Measurements from ENCODE around the gene MORC4.

The MORC4 gene

DNA sequence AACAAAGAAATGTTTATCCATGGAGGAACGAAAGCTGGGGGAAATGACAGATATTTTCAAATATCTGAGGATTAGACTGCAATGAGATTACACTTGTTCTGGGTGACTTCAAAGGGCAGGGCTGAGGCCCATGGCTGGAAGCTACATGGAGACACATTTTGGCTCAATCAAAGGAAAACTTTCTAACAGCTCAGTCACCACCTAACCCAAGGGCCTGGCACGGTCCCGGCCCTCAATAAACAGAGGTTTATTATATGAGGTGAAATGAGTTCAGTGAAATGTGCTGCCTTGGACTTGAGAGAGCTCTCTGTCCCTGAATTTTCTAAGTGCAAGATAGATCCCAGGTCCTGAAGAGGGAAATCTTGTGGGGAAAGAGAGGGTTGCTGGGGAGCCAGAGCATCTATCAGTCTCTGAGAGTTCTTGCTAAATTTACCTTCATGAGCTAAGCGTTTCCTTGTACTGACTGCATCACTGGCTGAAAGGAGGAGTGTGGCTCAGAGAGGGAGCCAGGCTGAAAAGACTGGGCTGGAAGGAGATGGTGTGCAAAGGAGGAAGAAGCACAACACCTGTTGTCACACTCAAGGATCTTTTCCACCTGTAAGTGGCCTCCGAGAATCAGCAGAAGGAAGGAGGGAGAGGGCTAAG lies 94.8 kb downstream of the MORC4 start:
- Mint-ChIP-seq H3K4me3 (no peak overlapping the region), H3K36me3 (ENCODE audit: low read depth) (no peaks in the 10 kb centered on the region), H3K27me3 (no peaks in the 10 kb centered on the region), H3K4me1 (no peaks in the 10 kb centered on the region), H3K9me3 (no peaks in the 10 kb centered on the region), H3K27ac (no peak overlapping the region)
- no peak for DNase-seq
- ATAC-seq, result no peak

DNA sequence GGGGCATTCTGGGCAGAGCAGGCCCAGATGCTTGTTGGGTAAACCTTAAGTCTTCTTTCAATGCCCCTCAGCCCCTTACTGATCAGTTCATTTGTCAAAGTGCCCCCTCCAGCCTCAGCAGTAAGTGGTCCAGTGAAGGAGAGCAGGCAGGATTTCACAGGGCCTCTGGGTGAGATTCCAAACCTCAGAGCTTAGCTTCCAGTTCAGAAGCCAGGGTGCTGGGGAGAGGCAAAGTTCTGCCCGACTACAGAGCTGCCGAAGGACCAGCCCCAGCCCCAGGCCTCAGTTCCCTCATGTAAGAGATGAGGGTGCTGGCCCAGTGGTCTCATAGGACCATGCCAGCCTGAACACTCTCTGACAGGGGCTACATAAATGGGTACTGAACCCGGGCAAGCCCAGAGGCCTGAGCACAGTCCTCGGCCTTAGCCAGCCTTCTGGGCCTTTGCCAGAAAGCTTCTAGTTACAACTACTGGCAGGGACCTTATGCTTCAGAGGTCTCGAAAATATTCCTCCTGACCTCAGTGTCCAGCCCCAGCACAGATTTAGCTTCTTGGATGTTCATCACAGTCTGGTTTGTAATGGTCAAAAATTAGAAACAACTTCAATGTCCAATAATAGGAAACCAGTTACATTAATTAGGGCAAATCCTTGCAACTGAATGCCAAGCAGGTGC lies 96.0 kb downstream of the MORC4 start:
- Mint-ChIP-seq H3K9me3 (no peaks in the 10 kb centered on the region), H3K27ac (no peak overlapping the region), H3K27me3 (no peaks in the 10 kb centered on the region), H3K4me1 (no peaks in the 10 kb centered on the region), H3K36me3 (ENCODE audit: low read depth) (no peaks in the 10 kb centered on the region), H3K4me3 (no peak overlapping the region)
- DNase-seq (no peak), ATAC-seq (no peak)

DNA sequence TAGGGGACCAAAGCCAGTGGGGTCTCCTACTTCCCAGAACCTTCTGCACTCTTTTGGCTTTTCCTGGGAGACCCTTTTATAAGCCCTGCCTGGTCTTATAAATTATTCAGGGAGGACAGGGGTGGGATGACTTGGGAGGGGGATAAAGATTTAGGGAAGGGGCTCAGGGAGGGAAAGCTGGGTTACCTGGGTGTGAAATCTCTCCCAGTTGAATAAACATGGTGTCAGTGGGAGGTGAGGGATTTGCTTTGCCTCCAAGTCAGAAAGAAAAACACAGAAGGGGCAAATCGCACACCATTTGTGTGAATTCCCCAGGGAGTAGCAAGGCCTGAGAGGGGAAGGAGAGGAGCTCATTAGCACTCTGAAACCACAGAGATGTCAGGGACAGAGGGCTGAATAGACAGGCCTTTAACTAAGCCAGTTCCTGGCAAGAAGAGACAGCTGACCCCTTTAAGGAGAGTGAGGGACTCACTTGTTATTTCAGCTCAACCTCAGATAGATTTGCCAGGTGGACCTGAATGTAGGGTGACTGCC lies 96.7 kb downstream of the MORC4 start, which contains the start of gene RIPPLY1:
Gene RIPPLY1 (minus strand): TSS at position 51 of the 534 bp plus-strand sequence. CDS start 54 bp downstream, outside the sequence.
- H3K27me3 Mint-ChIP-seq, result no peaks in the 10 kb centered on the region
- H3K4me3 Mint-ChIP-seq, result no peak within 1 kb of the TSS
- H3K36me3 Mint-ChIP-seq (ENCODE audit: low read depth), result no peaks in the 10 kb centered on the region
- ATAC-seq (no peak), DNase-seq (no peak)
- no peaks in the 10 kb centered on the region for H3K9me3 Mint-ChIP-seq
- H3K27ac Mint-ChIP-seq, result no peak within 1 kb of the TSS
- no peaks in the 10 kb centered on the region for H3K4me1 Mint-ChIP-seq

DNA sequence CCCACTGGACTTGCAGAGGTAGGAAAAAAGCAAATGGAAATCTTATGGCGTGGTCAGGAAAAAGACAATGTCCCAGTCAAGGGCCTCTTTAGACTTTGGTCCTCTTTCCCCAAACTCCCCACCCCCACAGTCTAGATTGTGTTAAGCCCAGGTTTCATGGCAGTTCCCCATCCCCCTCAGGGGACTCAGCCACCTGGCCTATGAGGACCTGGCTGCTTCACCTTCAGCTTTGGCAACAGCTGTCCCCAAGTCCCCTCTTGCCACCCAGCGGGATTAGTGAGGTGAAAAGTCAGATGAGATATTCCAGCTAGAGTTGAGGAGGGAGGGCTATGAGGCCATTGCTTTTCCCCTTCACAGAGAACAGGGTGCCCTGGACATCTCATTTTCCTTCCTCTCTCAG lies 97.3 kb downstream of the MORC4 start:
- Mint-ChIP-seq H3K9me3 (no peaks in the 10 kb centered on the region), H3K36me3 (ENCODE audit: low read depth) (no peaks in the 10 kb centered on the region), H3K4me3 (no peak overlapping the region), H3K27ac (no peak overlapping the region), H3K27me3 (no peaks in the 10 kb centered on the region), H3K4me1 (no peaks in the 10 kb centered on the region)
- DNase-seq (no peak), ATAC-seq (no peak)

DNA sequence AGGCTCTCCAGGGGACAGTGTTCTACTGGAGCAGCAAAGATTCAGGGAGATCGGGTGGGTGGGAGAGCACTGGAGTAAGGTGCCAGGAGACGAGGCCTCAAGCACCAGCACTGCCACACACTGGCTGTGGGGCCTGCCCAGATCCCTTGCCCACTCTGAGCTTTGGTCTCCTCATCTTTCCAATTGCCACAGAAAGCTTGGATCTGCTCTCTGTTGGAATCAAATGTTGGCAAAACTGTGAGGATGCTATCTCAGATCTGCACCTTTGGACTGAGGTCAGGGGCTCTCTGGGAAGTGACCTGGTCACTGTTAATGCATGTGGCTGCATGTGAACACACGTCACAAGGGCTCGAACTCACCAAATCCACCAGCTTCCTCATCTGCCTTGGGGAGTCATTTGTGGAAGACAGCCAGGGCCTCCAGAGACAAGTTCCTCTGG lies 98.2 kb downstream of the MORC4 start:
- H3K4me1 Mint-ChIP-seq, result no peaks in the 10 kb centered on the region
- no peak overlapping the region for H3K4me3 Mint-ChIP-seq
- ATAC-seq, result no peak
- no peak for DNase-seq
- no peak overlapping the region for H3K27ac Mint-ChIP-seq
- no peaks in the 10 kb centered on the region for H3K9me3 Mint-ChIP-seq
- no peaks in the 10 kb centered on the region for H3K36me3 Mint-ChIP-seq (ENCODE audit: low read depth)
- no peaks in the 10 kb centered on the region for H3K27me3 Mint-ChIP-seq

DNA sequence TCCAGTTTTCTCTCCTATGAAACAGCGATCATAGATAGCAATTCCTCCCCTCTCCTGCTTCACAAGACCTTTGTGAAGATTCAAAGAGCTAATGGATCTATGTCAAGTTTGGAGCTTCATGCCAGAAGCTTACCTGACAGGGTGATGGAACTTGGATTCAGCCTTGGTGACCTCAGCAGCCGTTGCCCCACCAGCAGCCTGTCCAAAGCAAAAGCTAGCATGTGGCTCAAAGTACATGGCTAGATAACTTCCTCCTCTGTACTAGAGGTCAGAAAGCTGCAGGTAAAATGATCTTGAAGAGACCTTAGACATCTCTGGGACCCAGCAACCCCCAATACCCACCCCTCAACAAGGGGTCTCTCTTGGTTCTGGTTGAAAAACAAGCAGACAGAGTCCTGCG lies 98.7 kb downstream of the MORC4 start:
- ATAC-seq, result no peak
- no peaks in the 10 kb centered on the region for H3K9me3 Mint-ChIP-seq
- no peak for DNase-seq
- H3K27ac Mint-ChIP-seq, result no peak overlapping the region
- H3K27me3 Mint-ChIP-seq, result no peaks in the 10 kb centered on the region
- no peak overlapping the region for H3K4me3 Mint-ChIP-seq
- no peaks in the 10 kb centered on the region for H3K4me1 Mint-ChIP-seq
- no peaks in the 10 kb centered on the region for H3K36me3 Mint-ChIP-seq (ENCODE audit: low read depth)

DNA sequence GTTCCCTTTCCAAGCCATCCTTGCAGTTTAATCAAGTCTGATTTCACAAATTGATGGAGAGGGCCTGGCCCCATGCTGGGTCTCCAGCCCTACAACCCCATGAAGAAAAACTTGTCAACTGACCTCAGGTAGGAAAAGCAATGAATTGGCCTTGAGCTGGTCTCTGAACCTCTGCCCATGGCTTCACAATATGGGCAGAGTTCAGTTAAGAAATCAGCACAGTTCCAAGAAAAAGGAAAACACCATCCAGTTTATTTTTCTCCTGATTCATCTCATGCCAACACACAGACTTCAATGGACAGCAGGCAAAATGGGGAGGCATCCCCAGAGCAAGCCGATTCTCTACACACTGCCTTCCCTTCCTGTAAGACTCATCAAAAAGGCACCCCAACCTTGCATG lies 100.2 kb downstream of the MORC4 start:
- no peak overlapping the region for H3K4me3 Mint-ChIP-seq
- H3K27ac Mint-ChIP-seq, result no peak overlapping the region
- ATAC-seq, result no peak
- H3K27me3 Mint-ChIP-seq, result no peaks in the 10 kb centered on the region
- DNase-seq, result no peak
- H3K4me1 Mint-ChIP-seq, result no peaks in the 10 kb centered on the region
- H3K9me3 Mint-ChIP-seq, result no peaks in the 10 kb centered on the region
- H3K36me3 Mint-ChIP-seq (ENCODE audit: low read depth), result no peaks in the 10 kb centered on the region

DNA sequence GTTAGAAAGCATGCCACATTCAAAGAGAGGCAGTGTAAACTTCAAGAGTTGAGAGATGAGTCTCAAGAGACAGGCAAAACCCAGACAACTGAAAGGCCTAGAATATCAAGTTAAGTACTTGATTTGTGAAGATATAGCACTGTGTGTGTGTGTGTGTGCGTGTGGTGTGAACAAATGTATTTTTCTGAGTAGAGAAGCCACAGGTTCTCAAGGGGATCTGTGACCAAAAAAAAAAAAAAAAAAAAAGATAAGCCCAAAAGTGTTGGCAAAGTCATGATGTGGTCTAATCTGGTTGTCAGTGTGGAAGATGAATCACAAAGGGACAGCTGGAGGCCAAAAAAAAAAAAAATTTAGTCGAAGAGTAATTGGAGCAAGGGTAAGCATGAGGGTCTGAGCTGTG lies 100.7 kb downstream of the MORC4 start:
- Mint-ChIP-seq H3K27me3 (no peaks in the 10 kb centered on the region), H3K4me1 (no peaks in the 10 kb centered on the region), H3K27ac (no peak overlapping the region), H3K4me3 (no peak overlapping the region), H3K36me3 (ENCODE audit: low read depth) (no peaks in the 10 kb centered on the region), H3K9me3 (no peaks in the 10 kb centered on the region)
- ATAC-seq (no peak), DNase-seq (no peak)

DNA sequence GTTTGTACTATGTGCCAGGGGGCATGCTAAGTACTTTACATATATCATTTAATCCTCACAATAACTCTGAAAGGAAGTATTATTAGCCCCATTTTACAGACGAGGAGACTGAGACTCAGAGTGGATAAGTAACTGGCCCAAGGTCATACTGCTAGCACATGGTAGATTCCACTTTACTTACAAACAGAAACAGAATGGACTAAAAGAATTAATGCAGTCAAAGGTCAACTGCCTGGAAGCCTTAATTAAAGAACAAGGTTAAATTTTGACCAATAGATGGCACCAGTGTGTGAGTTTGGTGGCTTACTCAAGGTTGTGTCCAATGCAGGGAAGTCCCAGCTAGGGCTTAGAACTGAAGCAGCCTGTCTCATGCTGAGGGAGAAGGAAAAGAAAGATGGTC lies 101.5 kb downstream of the MORC4 start:
- DNase-seq (no peak), ATAC-seq (peak; percentile 69)

DNA sequence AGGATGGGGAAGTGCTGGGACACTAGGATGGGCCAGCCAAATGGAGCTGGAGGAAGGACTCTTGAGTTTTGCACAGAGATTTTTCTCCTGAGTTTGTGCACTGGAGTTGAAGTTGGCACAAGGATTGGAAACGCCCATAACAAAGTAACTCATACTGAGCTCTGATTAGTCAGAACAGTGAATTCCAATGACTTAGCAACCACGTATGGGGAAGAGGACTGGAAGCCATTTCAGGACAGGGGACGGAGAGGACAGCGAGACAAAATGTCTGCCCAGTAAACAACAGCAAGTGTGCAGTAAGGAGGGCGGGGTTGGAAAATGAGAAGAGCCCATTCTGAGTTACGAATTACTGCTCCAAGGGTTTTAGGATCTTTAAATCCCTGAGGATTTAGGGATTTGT lies 102.8 kb downstream of the MORC4 start:
- Mint-ChIP-seq H3K27ac (no peak overlapping the region), H3K4me1 (no peaks in the 10 kb centered on the region), H3K4me3 (no peak overlapping the region), H3K36me3 (ENCODE audit: low read depth) (no peaks in the 10 kb centered on the region), H3K9me3 (no peaks in the 10 kb centered on the region), H3K27me3 (no peaks in the 10 kb centered on the region)
- DNase-seq (no peak), ATAC-seq (no peak)

More for the DNA sequence above, 101.5 kb downstream of the MORC4 start:
- Mint-ChIP-seq H3K4me1 (no peaks in the 10 kb centered on the region), H3K27ac (no peak overlapping the region), H3K36me3 (ENCODE audit: low read depth) (no peaks in the 10 kb centered on the region), H3K27me3 (no peaks in the 10 kb centered on the region), H3K9me3 (no peaks in the 10 kb centered on the region), H3K4me3 (no peak overlapping the region)

DNA sequence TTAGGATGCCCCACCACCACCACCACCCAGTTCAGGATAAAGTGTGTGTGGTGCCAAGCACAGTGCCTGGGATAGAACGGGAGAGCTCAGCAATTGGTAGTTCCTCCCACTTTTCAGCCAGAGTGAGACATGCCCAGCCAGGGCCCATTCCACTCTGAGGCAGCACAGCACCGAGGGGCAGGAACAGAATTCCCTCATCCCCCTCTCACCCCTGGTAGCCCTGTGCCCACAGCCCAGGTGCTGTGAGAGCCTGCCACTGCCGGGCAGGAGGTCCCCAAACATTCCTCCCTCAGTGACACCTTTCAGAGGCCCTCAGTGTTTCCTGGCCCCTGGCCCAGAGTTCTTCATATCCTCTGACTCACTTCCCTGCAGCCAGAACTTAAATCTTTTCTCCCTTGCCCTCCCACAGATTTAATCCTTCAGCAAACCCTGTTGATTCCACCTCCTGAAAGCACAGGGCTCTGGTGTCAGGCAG lies 105.0 kb downstream of the MORC4 start:
- no peaks in the 10 kb centered on the region for H3K4me1 Mint-ChIP-seq
- H3K27ac Mint-ChIP-seq, result no peak overlapping the region
- no peak overlapping the region for H3K4me3 Mint-ChIP-seq
- DNase-seq (no peak), ATAC-seq (no peak)
- H3K27me3 Mint-ChIP-seq, result no peaks in the 10 kb centered on the region
- no peaks in the 10 kb centered on the region for H3K36me3 Mint-ChIP-seq (ENCODE audit: low read depth)
- H3K9me3 Mint-ChIP-seq, result no peaks in the 10 kb centered on the region

DNA sequence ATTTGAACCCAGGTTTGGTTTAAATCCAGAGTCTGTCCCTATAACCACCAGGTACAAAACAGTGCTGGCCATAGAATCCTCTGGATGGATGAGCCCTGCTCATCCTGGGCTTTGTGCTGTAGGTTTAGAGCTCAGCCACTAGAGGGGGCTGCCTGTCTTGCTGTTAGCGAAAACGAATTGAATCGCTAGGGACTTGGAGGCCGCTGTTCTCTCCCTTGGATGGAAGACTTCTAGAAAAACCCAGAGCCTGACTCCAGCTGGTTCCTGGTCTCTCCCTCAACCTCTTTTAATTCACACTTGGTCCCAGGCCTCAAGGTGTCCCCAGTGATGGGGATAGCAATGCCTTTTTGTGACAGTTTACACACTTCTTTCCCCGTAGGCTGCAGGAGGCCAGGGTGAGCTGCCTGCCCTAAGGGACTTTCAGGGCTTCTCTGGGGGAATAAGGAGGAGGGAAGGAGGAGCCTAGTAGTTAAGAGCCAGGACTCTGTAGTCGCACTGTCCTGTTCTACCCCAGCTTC lies 105.6 kb downstream of the MORC4 start:
- no peaks in the 10 kb centered on the region for H3K36me3 Mint-ChIP-seq (ENCODE audit: low read depth)
- H3K4me3 Mint-ChIP-seq, result no peak overlapping the region
- H3K27ac Mint-ChIP-seq, result no peak overlapping the region
- H3K27me3 Mint-ChIP-seq, result no peaks in the 10 kb centered on the region
- DNase-seq (peak; percentile 36), ATAC-seq (peak; percentile 75)
- no peaks in the 10 kb centered on the region for H3K9me3 Mint-ChIP-seq
- no peaks in the 10 kb centered on the region for H3K4me1 Mint-ChIP-seq

DNA sequence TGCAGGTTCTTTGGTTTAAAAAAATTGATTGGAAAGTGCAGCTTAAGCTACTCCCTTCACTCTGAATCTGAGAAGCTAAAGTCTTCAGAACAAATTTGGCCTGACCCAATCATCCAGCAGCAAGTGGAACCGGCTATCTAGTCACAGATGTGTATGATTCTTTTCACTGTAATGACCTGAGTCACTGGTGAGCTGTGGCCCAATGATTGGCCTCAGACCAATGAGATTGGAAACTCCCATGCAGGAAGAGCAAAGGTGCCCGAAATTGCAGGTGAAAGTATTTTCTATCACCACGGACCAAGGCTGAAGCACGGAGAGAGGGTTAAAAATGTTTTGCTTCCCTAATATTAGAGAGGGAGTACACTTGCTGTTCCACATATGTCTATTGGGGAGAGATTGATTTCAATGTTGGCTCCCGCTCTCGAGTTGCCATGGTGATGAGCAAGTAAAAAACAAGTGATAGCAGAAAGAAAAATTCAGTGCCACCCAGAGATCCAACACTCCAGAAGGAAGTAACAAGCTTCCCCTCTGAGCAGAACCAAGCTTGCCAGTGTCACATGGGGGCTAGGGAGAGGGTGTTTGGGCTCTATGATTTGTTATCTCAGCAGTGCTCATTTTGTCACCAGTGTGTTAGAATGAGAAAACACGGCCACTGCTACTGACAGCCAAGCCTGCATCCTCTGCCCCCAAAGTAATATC lies 108.1 kb downstream of the MORC4 start:
- Mint-ChIP-seq H3K27me3 (peaks cover 4% of the 10 kb centered on the region), H3K36me3 (ENCODE audit: low read depth) (no peaks in the 10 kb centered on the region), H3K9me3 (no peaks in the 10 kb centered on the region), H3K4me1 (no peaks in the 10 kb centered on the region), H3K27ac (no peak overlapping the region), H3K4me3 (no peak overlapping the region)
- DNase-seq (no peak), ATAC-seq (no peak)
